Measurements from ENCODE around the gene CDKN2B-AS1.

CDKN2B-AS1 gene

DNA sequence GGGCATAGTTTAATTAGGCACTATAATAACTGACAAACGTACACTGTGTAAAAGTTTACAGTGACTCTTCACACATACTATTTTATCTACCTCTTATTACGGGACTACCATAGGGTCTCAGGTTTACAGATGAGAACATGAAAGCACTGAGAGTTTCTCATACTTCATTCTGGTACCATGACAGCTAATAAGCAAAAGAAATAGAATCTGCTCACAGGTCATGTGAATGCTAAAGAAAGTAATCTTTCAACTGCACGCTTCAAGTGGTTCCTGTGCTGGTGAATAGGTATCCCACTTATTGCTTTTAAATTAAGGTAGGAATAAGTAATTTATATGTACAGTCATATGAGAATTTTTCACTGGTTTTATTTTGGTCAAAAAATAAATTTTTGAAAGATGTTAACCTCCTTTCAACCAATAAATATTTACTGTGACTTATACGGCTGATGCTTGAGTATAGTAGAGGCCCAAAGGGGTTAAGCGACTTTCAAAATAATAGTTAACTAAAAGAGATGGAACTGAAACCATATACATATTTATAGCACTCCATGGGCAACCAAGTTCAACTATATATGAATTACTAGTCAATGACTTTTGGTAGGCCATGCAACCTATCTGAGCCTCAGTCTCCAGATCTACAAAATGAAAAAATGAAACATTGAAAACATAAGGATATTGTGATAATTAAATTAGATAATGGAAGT, 8.5 kb upstream of the CDKN2B-AS1 start:
- POLR2A ChIA-PET, result no interaction called here
- TF ChIP-seq, protein P1, sequence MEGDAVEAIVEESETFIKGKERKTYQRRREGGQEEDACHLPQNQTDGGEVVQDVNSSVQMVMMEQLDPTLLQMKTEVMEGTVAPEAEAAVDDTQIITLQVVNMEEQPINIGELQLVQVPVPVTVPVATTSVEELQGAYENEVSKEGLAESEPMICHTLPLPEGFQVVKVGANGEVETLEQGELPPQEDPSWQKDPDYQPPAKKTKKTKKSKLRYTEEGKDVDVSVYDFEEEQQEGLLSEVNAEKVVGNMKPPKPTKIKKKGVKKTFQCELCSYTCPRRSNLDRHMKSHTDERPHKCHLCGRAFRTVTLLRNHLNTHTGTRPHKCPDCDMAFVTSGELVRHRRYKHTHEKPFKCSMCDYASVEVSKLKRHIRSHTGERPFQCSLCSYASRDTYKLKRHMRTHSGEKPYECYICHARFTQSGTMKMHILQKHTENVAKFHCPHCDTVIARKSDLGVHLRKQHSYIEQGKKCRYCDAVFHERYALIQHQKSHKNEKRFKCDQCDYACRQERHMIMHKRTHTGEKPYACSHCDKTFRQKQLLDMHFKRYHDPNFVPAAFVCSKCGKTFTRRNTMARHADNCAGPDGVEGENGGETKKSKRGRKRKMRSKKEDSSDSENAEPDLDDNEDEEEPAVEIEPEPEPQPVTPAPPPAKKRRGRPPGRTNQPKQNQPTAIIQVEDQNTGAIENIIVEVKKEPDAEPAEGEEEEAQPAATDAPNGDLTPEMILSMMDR (IDR thresholded peaks at IDR 0.05; ENCODE audit: control extremely low read depth, extremely low read depth, low read depth, missing control alignments), result no peak
- DNase-seq (ENCODE audit: extremely low spot score), result no peak
- CTCF ChIA-PET, result interaction anchor here (0.9 to 2.9 kb wide), 8 partner anchors 9 to 174 kb away, joined by 3 to 26 read pairs (median 4); partner anchors contain the start of genes CDKN2A, CDKN2B and CDKN2B-AS1

DNA sequence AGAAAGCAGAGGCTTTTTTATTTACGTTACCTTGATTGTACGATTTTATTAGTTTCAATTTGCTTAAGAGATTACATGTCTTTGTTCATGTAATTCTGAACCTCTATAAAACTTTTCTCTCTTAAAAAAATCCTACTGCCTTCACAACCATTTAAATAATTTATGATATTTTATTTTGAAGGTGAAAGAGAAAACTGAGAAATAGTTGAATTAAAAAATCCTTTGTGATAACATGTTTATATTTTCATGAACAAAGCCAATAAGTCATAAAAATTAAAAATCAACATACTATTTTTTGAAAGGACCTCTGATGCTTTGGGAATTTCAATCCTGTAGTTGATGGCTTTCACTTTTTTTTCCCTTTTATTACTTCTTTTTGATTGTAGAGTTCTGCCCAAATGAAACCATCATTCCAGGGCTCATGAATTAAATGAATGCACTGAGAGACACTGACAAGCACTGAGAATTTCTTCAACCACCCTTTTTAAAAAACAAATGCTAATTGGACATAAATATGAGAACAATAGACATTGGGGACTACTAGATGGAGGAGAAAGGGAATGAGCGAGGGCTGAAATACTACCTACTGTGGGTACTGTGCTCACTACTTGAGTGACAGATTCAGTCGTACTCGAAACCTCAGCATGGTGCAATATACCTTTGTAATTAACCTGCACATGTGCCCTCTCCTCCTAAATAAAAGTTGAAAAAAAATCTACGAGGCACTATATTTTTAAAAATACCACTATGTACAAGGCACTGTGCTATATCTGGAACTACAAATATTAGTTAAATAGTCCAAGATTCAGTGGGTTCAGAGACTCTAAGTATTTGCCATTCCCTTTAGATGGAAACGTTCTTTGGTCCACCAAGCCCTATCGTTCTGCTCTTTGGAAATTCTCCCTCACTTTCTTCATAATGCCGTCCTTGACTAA, 6.3 kb upstream of the CDKN2B-AS1 start:
- ChIA-PET POLR2A (no interaction called here), CTCF (interaction anchor here (1.3 to 1.4 kb wide), 2 partner anchors 156 to 179 kb away, joined by 3 read pairs; no protein-coding TSS in a partner anchor)
- TF ChIP-seq, protein P1 (IDR thresholded peaks at IDR 0.05; ENCODE audit: control extremely low read depth, extremely low read depth, low read depth, missing control alignments), result no peak
- no peak for DNase-seq (ENCODE audit: extremely low spot score)

DNA sequence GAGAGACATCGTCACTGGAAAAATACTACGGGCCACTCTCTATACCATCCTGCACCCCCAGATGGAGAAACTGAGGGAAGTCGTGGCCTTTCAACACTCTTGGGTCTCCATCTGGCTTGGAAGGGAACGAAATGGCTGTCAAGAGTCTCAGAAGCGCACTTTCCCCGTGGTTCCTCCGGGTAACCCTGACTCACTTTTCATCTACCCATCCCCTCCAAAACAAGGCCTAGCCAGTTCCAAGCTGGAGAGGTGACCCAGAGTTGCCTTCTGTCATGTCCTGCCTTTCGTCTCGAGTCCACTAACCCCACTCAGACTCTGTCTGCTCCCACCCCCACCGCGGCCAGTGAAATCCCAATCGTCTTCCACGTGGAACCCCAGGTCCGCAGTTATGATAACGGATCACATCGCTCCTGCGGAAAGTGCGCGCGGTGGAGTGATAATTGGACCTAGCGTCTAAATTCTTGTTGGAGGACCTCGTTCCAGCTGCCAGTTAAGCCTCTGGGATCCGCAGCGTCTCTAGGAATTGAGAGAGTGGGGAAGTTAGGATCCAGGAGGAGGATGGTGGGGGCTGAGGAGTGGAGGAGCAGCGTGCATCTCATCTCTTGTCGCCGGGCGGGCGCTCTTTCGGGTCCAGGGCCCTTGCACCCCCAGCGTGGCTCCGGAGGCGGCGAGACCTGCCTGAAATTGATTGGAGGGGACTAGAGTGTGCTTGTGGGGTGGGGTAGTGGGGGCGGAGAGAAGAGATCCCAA, 5.0 kb upstream of the CDKN2B-AS1 start:
- ChIA-PET POLR2A (no interaction called here), CTCF (interaction anchor here (1.1 to 9.3 kb wide), 9 partner anchors 9 to 180 kb away, joined by 3 to 95 read pairs (median 3); partner anchors contain the start of gene CDKN2B)
- no peak for DNase-seq (ENCODE audit: extremely low spot score)
- TF ChIP-seq, protein P1 (IDR thresholded peaks at IDR 0.05; ENCODE audit: control extremely low read depth, extremely low read depth, low read depth, missing control alignments), result no peak

GRCh38 chr9:21991072-21991959, 3.3 kb upstream of the CDKN2B-AS1 start:
- TF ChIP-seq, protein P1 (IDR thresholded peaks at IDR 0.05; ENCODE audit: control extremely low read depth, extremely low read depth, low read depth, missing control alignments), result no peak
- ChIA-PET POLR2A (no interaction called here), CTCF (interaction anchor here (1.3 to 9.3 kb wide), 3 partner anchors 13 to 20 kb away, joined by 3 to 95 read pairs (median 4); partner anchors contain the start of gene CDKN2B)
- no peak for DNase-seq (ENCODE audit: extremely low spot score)

GRCh38 chr9:21993007-21993406, 1.6 kb upstream of the CDKN2B-AS1 start:
- DNase-seq (ENCODE audit: extremely low spot score), result no peak
- POLR2A ChIA-PET, result no interaction called here
- CTCF ChIA-PET, result interaction anchor here (1.2 to 9.3 kb wide), 2 partner anchors 15 to 179 kb away, joined by 5 to 95 read pairs; partner anchors contain the start of gene CDKN2B
- TF ChIP-seq, protein P1 (IDR thresholded peaks at IDR 0.05; ENCODE audit: control extremely low read depth, extremely low read depth, low read depth, missing control alignments), result no peak

All from GM10248 (cell line).